B cell (primary cell): ENCODE measurements around the gene GNB3.

Source experiments
- EZH2 ChIP-seq: IDR thresholded peaks from 2 replicates; pipeline ENCODE4 v1.6.1; 2012; ENCODE audit warnings: borderline replicate concordance, low read depth, mild to moderate bottlenecking, moderate library complexity, low read length; ENCODE audit not compliant: insufficient read depth, poor library complexity, severe bottlenecking
- TF ChIP-seq, protein P1 (sequence below): fragments of 200-600 bp; IDR thresholded peaks from one replicate; pipeline ENCODE4 v1.8.0; 2022; ENCODE audit warnings: antibody characterized with exemption, mild to moderate bottlenecking

GRCh38 chr12:6849427-6849826 lies 8.7 kb downstream of the GNB3 start:
- TF ChIP-seq, protein P1, sequence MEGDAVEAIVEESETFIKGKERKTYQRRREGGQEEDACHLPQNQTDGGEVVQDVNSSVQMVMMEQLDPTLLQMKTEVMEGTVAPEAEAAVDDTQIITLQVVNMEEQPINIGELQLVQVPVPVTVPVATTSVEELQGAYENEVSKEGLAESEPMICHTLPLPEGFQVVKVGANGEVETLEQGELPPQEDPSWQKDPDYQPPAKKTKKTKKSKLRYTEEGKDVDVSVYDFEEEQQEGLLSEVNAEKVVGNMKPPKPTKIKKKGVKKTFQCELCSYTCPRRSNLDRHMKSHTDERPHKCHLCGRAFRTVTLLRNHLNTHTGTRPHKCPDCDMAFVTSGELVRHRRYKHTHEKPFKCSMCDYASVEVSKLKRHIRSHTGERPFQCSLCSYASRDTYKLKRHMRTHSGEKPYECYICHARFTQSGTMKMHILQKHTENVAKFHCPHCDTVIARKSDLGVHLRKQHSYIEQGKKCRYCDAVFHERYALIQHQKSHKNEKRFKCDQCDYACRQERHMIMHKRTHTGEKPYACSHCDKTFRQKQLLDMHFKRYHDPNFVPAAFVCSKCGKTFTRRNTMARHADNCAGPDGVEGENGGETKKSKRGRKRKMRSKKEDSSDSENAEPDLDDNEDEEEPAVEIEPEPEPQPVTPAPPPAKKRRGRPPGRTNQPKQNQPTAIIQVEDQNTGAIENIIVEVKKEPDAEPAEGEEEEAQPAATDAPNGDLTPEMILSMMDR: no peak
- no peak for TF ChIP-seq EZH2
